HepG2 (cell line): ENCODE measurements around the gene UCP3. TPM values are rescaled to one million over a fixed set of nuclear protein-coding genes. Genes with fewer than 3 reads are reported as not detected.

Source experiments
- ARHGAP35 ChIP-seq: sonication (generic); formaldehyde crosslinking; IDR thresholded peaks from 2 replicates; pipeline ENCODE4 v1.9.0; 2022; ENCODE audit warnings: mild to moderate bottlenecking, inconsistent platforms, moderate library complexity, missing genetic modification reagents, borderline replicate concordance
- ATM ChIP-seq: fragments of 450-650 bp; IDR thresholded peaks from 2 replicates; pipeline ENCODE4 v1.7.1; 2017; ENCODE audit warnings: mild to moderate bottlenecking, borderline replicate concordance
- CCAR2 ChIP-seq: fragments of 200-400 bp; formaldehyde crosslinking; optimal IDR thresholded peaks from 2 replicates; pipeline ENCODE3; 2018; ENCODE audit warnings: low read depth, mild to moderate bottlenecking, low read length, moderate library complexity
- DNMT3B ChIP-seq: conservative IDR thresholded peaks from 2 replicates; pipeline ENCODE4 v1.6.1; 2016; ENCODE audit warnings: missing biosample characterization, control low read depth
- DPF2 ChIP-seq: sonication (generic); formaldehyde crosslinking; IDR thresholded peaks from 2 replicates; pipeline ENCODE4 v1.4.0; 2020; ENCODE audit warnings: mild to moderate bottlenecking, low read depth, missing genetic modification reagents, borderline replicate concordance
- EP300 ChIP-seq, 3 experiments: sonication (generic) in 1 of 3; formaldehyde crosslinking in 1 of 3; IDR thresholded peaks; 2 replicates each; pipeline versions ENCODE4 v1.5.1 to v1.6.1; 2011 to 2020; ENCODE audit warnings: low read depth in 2 of 3, low read length in 2 of 3, borderline replicate concordance in 1 of 3, improper control_type of control experiment in 1 of 3, mild to moderate bottlenecking in 1 of 3, missing genetic modification reagents in 1 of 3, moderate library complexity in 1 of 3
- FOXK2 ChIP-seq: fragments of 450-650 bp; IDR thresholded peaks from 2 replicates; pipeline ENCODE4 v1.6.1; 2016
- GABPB1 ChIP-seq: IDR thresholded peaks from 2 replicates; pipeline ENCODE4 v1.6.1; 2016; ENCODE audit warnings: mild to moderate bottlenecking, missing genetic modification reagents, moderate library complexity, missing compliant biosample characterization
- ISL2 ChIP-seq: sonication (generic); formaldehyde crosslinking; IDR thresholded peaks from 2 replicates; pipeline ENCODE4 v1.5.0; 2020; ENCODE audit warnings: missing genetic modification reagents
- JUND ChIP-seq: sonication (generic); formaldehyde crosslinking; IDR thresholded peaks from 2 replicates; pipeline ENCODE4 v1.8.0; 2022; ENCODE audit warnings: mild to moderate bottlenecking, missing genetic modification reagents
- MAF1 ChIP-seq: sonication (generic); formaldehyde crosslinking; IDR thresholded peaks from 2 replicates; pipeline ENCODE4 v1.5.0; 2020; ENCODE audit warnings: missing genetic modification reagents, borderline replicate concordance
- MBD4 ChIP-seq: IDR thresholded peaks from 2 replicates; pipeline ENCODE4 v1.6.1; 2012; ENCODE audit warnings: low read length, inconsistent platforms, borderline replicate concordance
- MED8 ChIP-seq: sonication (generic); formaldehyde crosslinking; IDR thresholded peaks from 2 replicates; pipeline ENCODE4 v1.8.1; 2023; ENCODE audit warnings: mild to moderate bottlenecking, missing genetic modification reagents; ENCODE audit not compliant: insufficient replicate concordance
- MXD3 ChIP-seq: IDR thresholded peaks from 2 replicates; pipeline ENCODE4 v1.6.1; 2016; ENCODE audit warnings: mild to moderate bottlenecking, missing biosample characterization, missing genetic modification reagents
- NKX3-1 ChIP-seq: sonication (generic); formaldehyde crosslinking; IDR thresholded peaks from 2 replicates; pipeline ENCODE4 v1.5.0; 2020; ENCODE audit warnings: missing genetic modification reagents
- RNF2 ChIP-seq: fragments of 450-650 bp; conservative IDR thresholded peaks from 2 replicates; pipeline ENCODE4 v1.6.1; 2016; ENCODE audit warnings: low read depth
- SPEN ChIP-seq: sonication (generic); formaldehyde crosslinking; IDR thresholded peaks from 2 replicates; pipeline ENCODE4 v1.5.1; 2020; ENCODE audit warnings: low read depth, mild to moderate bottlenecking, missing genetic modification reagents
- TP53 ChIP-seq: sonication (generic); formaldehyde crosslinking; conservative IDR thresholded peaks from 2 replicates; pipeline ENCODE4 v1.4.0; 2020; ENCODE audit warnings: missing genetic modification reagents
- ZBTB49 ChIP-seq: sonication (generic); formaldehyde crosslinking; IDR thresholded peaks from 2 replicates; pipeline ENCODE4 v1.4.0; 2020; ENCODE audit warnings: missing genetic modification reagents, borderline replicate concordance
- ZBTB8A ChIP-seq: sonication (generic); formaldehyde crosslinking; IDR thresholded peaks from 2 replicates; pipeline ENCODE4 v1.4.0; 2020; ENCODE audit warnings: mild to moderate bottlenecking, low read depth, missing genetic modification reagents, borderline replicate concordance
- ZFP90 ChIP-seq: sonication (generic); formaldehyde crosslinking; IDR thresholded peaks from 2 replicates; pipeline ENCODE4 v1.8.0; 2022; ENCODE audit warnings: missing genetic modification reagents, mild to moderate bottlenecking, inconsistent platforms, borderline replicate concordance
- ZNF101 ChIP-seq: sonication (generic); formaldehyde crosslinking; IDR thresholded peaks from 2 replicates; pipeline ENCODE4 v1.4.0; 2020; ENCODE audit warnings: mild to moderate bottlenecking, low read depth, missing genetic modification reagents, borderline replicate concordance
- ZNF160 ChIP-seq: sonication (generic); formaldehyde crosslinking; IDR thresholded peaks from 2 replicates; pipeline ENCODE4 v1.8.0; 2022; ENCODE audit warnings: mild to moderate bottlenecking, inconsistent platforms, missing genetic modification reagents
- ZNF234 ChIP-seq: sonication (generic); formaldehyde crosslinking; conservative IDR thresholded peaks from 2 replicates; pipeline ENCODE4 v1.5.1; 2020; ENCODE audit warnings: mild to moderate bottlenecking, missing genetic modification reagents
- ZNF235 ChIP-seq: sonication (generic); formaldehyde crosslinking; IDR thresholded peaks from 2 replicates; pipeline ENCODE4 v1.8.1; 2023; ENCODE audit warnings: mild to moderate bottlenecking, missing genetic modification reagents, borderline replicate concordance
- ZNF772 ChIP-seq: sonication (generic); formaldehyde crosslinking; IDR thresholded peaks from 2 replicates; pipeline ENCODE4 v1.5.0; 2020; ENCODE audit warnings: mild to moderate bottlenecking, missing genetic modification reagents
- polyA plus RNA-seq, 8 experiments: library from polyadenylated mRNA; depleted of rRNA in 3 of 8; stranded (reverse) in 7 of 8; unstranded in 1 of 8; fragments of >200 nt; fragmentation: Illumina TruSeq in 4 of 8; extraction: Trizol in 4 of 8; gene quantifications; 2 replicates each; pipeline versions ENCODE4 v1.2.1 to v1.2.3, GENCODE V29; 2011 to 2016; ENCODE audit warnings: low read depth in 4 of 8, missing spikeins in 1 of 8, mixed read lengths in 1 of 8; ENCODE audit not compliant: insufficient read depth in 1 of 8
- total RNA-seq, 5 experiments: library from RNA; depleted of rRNA; stranded (reverse); fragments of >200 nt; fragmentation: Illumina TruSeq; extraction: Trizol; gene quantifications; 2 replicates each; pipeline ENCODE4 v1.2.3, GENCODE V29; 2016; ENCODE audit warnings: low read depth in 1 of 5
- TF ChIP-seq, protein P1 (sequence below): IDR thresholded peaks from 2 replicates; pipeline ENCODE4 v1.6.1; 2018; ENCODE audit warnings: missing genetic modification reagents

UCP3 gene
- total and polyA plus RNA-seq, 2 of the 13 experiments (the other 11 are each of a cell fraction or from before 2014, with no cell fraction given), result 0.37 TPM; not detected in 1

DNA sequence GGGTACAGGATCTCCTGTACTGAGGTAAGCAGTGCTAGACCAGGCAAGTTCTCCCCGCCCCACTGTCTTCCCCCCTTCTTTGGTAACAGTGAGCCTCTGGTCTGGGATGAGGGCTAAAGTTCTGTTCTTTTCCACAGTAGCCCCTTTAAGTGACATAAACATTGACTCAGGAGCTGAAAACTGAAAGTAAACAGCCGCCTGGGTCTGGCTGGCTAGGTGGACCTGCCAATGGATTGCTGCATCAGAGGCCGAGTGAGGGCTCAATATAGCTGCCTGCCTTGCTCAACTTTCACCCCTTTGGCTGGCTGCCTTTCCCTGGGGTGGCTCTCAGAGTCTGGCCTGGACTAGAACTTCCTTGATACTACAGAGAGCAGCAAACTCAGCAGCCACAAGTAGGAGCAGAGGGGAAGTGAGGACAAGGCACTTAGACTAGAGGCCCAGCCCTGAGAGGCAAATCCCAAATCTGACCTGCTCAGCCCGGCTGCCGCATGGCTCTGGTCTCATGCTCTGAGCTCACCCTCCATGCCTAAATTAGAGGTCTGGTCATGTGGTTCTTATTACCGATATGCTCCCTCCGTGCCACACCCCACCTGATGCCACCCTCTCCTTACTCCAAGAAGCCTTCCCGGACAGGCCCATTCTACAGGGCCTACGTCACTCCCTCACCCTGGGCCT, 9.6 kb upstream of the UCP3 start (continued):
- TF ChIP-seq, protein P1, sequence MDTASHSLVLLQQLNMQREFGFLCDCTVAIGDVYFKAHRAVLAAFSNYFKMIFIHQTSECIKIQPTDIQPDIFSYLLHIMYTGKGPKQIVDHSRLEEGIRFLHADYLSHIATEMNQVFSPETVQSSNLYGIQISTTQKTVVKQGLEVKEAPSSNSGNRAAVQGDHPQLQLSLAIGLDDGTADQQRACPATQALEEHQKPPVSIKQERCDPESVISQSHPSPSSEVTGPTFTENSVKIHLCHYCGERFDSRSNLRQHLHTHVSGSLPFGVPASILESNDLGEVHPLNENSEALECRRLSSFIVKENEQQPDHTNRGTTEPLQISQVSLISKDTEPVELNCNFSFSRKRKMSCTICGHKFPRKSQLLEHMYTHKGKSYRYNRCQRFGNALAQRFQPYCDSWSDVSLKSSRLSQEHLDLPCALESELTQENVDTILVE (CRISPR knock-in tag), result no peak
- TF ChIP-seq SPEN (CRISPR knock-in tag), result no peak; the same call in 1 of the 2 replicates
- no peak for TF ChIP-seq NKX3-1 (CRISPR knock-in tag)
- TF ChIP-seq ZNF772 (CRISPR knock-in tag), result peak; percentile 59; the same call in 1 of the 2 replicates
- TF ChIP-seq MAF1 (CRISPR knock-in tag), result no peak; the same call in 1 of the 2 replicates
- TF ChIP-seq MXD3 (CRISPR knock-in tag), result no peak
- no peak for TF ChIP-seq ZNF101
- TF ChIP-seq ZNF160 (CRISPR knock-in tag), result no peak
- 0 out of 2 replicates have a peak, but pooled peaks have one; percentile 13 for TF ChIP-seq JUND (CRISPR knock-in tag)
- no peak for TF ChIP-seq DNMT3B (CRISPR knock-in tag)
- no peak; the same call in 1 of the 2 replicates for TF ChIP-seq DPF2 (CRISPR knock-in tag)
- no peak for TF ChIP-seq ATM
- no peak; the same call in 1 of the 2 replicates for TF ChIP-seq ISL2
- peak in 1 of 2 experiments; percentile 88; a peak in 2 of 4 replicates for TF ChIP-seq EP300 (IDR thresholded peaks at IDR 0.05; ENCODE audit: low read depth in 2 of 2, low read length in 2 of 2)
- no peak for TF ChIP-seq EP300 (CRISPR knock-in tag; IDR thresholded peaks at IDR 0.05; ENCODE audit: borderline replicate concordance)
- peak; percentile 92 for TF ChIP-seq FOXK2
- no peak for TF ChIP-seq TP53 (CRISPR knock-in tag)
- no peak for TF ChIP-seq ARHGAP35 (CRISPR knock-in tag)
- no peak for TF ChIP-seq CCAR2
- TF ChIP-seq ZNF234 (CRISPR knock-in tag), result no peak
- no peak for TF ChIP-seq GABPB1
- peak; percentile 69; the same call in 1 of the 2 replicates for TF ChIP-seq ZFP90 (CRISPR knock-in tag)
- TF ChIP-seq RNF2, result no peak; the same call in 1 of the 2 replicates
- TF ChIP-seq ZBTB8A (CRISPR knock-in tag), result no peak
- no peak for TF ChIP-seq ZBTB49 (CRISPR knock-in tag)
- no peak for TF ChIP-seq MED8
- TF ChIP-seq MBD4, result no peak
- no peak for TF ChIP-seq ZNF235 (CRISPR knock-in tag)
